LNCaP clone FGC (cell line): ENCODE results near the gene IPO7.

ENCODE experiments used
- DNase-seq: peaks from one replicate; pipeline ENCODE4 v3.0.0-alpha.2; 2011; ENCODE audit warnings: low read depth
- H3K4me3 ChIP-seq: 2 replicates; pipeline ENCODE4 v1.5.1; 2011; ENCODE audit warnings: mild to moderate bottlenecking, low read depth, low read length, control low read depth
- TF ChIP-seq, protein P1 (sequence below): IDR thresholded peaks from 2 replicates; pipeline ENCODE4 v1.5.1; 2012; ENCODE audit warnings: mild to moderate bottlenecking; ENCODE audit not compliant: control insufficient read depth, insufficient read depth; ENCODE audit errors: extremely low read depth

Gene IPO7

DNA sequence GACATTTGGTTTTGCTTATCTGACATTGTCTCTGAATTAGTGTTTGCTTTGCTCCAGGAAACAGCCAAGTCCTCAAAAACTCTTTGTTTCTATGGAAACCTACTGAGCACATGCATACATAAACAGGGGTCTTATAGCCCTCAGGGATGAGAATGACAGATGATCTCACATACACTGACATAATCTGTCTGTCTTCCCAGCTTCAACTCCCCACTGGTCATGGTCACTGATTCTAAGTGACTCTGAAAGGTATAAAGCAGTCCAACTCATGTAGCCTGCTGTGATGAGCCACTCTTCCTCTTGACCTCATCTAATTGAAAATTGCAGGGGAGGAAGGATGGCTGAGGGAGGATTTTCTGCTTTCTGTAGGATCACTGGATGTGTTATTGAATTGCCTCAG is 89.0 kb downstream of the IPO7 start:
- DNase-seq = no peak
- TF ChIP-seq, protein P1, sequence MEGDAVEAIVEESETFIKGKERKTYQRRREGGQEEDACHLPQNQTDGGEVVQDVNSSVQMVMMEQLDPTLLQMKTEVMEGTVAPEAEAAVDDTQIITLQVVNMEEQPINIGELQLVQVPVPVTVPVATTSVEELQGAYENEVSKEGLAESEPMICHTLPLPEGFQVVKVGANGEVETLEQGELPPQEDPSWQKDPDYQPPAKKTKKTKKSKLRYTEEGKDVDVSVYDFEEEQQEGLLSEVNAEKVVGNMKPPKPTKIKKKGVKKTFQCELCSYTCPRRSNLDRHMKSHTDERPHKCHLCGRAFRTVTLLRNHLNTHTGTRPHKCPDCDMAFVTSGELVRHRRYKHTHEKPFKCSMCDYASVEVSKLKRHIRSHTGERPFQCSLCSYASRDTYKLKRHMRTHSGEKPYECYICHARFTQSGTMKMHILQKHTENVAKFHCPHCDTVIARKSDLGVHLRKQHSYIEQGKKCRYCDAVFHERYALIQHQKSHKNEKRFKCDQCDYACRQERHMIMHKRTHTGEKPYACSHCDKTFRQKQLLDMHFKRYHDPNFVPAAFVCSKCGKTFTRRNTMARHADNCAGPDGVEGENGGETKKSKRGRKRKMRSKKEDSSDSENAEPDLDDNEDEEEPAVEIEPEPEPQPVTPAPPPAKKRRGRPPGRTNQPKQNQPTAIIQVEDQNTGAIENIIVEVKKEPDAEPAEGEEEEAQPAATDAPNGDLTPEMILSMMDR = no peak
- no peak overlapping the region for H3K4me3 ChIP-seq

DNA sequence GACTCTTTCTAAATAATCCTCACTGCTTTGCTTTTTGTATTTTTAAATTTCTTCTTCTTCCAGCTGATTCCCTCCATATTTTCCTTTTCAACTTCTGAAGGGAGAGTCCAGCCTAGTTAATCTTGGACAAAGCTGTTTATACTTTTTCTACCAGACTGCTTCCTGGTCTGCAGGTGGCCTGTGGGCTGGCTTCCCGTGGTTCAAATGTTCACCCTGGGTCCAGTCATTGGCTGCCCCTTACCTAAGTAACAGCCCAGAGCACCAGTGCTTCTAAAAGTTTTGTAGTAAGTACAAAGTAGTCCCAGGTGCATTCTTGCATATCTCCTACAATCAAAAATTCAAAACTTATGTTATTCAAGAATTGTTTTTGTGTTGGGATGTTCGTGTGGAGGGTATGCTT is 95.4 kb downstream of the IPO7 start:
- H3K4me3 ChIP-seq = no peak overlapping the region
- no peak for DNase-seq
- TF ChIP-seq, protein P1 = no peak

DNA sequence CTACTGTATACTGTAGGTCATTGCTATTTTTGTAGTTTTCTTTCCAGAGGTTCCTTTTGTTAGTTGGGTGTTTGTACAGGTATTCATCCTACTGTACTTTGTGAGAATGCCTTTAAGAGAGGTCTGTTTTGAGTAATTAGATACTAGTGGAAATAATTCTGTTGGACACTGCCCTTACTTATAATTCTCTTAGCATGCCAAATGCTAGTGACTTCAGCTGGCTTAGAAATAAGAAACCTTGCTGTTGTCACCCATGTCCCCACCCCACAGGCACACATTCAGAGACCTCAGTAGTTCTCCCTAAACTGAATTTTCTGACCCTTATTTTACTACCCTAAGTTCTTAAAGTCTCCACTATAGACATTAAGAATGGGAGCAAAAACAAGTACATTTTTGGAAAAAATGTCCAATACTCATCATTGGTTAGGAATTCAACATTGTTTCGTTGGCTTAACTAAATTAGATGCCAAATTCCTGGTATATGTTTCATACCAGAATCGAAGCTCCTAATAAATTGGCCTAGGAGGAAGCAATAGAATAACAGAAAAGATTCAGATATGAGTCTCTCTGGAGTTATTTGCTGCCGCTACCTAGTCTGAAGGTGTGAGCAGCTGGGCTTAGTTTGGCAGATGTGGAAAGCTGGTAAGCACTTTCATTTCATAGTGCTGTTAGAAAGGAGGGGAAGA is 104.8 kb downstream of the IPO7 start:
- no peak overlapping the region for H3K4me3 ChIP-seq
- DNase-seq = no peak
- TF ChIP-seq, protein P1 = no peak

DNA sequence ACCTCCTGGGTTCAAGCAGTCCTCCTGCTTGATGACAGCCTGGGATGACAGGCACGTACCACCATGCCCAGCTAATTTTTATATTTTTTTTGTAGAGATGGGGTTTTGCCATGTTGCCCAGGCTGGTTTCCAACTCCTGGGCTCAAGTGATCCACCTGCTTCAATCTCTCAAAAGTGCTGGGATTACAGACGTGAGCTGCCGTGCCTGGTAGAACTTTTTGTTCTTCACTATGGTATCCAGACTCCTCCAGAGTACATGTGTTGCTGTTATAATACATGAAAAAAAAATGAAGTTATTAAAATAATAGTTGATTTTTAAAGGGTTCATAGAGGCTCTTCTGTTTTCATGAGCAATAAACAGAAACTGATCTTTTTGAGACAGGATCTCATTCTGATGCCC is 105.9 kb downstream of the IPO7 start:
- DNase-seq = no peak
- TF ChIP-seq, protein P1 = no peak
- no peak overlapping the region for H3K4me3 ChIP-seq

DNA sequence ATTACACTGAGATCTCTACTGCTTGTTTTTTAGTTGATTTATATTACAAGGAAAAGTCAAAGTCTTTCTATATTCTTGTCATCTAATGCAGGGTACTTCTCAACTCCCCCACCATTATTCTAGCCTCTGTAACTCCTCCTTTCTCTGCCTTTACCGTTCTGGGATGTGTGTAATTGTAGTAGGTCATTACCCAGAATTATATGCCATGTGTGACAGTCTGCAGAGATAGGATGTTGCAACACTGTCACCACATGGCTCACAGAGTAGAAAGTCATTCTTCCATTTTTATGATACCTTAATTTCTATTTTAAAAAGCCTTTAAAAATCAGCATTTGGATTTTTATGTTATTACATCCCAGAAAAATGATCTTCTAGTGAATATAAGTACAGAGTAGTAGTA is 109.0 kb downstream of the IPO7 start:
- no peak for DNase-seq
- TF ChIP-seq, protein P1 = no peak
- H3K4me3 ChIP-seq = no peak overlapping the region

DNA sequence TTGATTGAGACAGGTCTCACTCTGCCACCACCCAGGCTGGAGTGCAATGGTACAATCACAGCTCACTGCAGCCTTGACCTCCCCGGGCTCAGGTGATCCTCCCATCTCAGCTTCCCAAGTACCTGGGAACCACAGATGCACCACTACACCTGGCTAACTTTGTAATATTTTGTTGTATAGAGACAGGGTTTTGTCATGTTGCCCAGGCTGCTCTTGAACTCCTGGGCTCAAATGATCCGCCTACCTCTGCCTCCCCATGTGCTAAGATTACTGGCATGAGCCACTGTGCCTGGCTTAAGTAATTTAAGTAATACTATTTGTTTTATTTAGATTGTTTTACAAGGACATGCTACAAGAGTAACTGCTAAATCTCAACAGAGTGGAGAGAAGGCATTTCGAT is 109.9 kb downstream of the IPO7 start:
- no peak for DNase-seq
- TF ChIP-seq, protein P1 = no peak
- no peak overlapping the region for H3K4me3 ChIP-seq
